Epithelial cell of esophagus (primary cell): Measurements from ENCODE around the gene PTPRT.

Experiments
- DNase-seq: peaks from one replicate; pipeline ENCODE4 v3.0.0; 2010; ENCODE audit warnings: low read depth
- H3K4me3 ChIP-seq: 2 replicates; pipeline ENCODE4 v1.5.1; 2011; ENCODE audit warnings: mild to moderate bottlenecking, low read length, control low read depth
- CTCF ChIP-seq: IDR thresholded peaks from 2 replicates; pipeline ENCODE4 v1.5.1; 2011; ENCODE audit warnings: low read depth, mild to moderate bottlenecking, low read length, control low read depth, inconsistent platforms; ENCODE audit not compliant: insufficient read depth; ENCODE audit errors: missing control alignments

Gene PTPRT

DNA sequence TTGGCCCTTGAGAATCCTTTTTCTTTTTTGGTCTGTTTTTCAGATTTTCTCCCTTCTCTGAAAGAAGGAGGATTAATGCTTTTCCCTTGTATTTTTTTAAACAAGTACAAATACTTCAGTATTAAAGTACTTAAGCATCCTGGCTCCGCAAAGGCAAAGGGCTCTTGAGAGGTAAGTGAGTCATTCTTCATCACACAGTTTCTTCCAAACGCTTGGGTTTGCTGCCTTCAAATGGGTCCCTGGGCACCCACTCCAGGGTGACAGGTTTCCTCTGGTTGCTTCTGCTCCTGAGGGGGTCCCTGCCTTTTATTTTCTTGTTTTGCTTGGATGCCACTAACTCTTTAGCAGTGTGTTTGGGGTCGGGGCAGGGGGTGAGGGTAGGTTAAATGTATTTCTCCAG, 437.1 kb downstream of the PTPRT start:
- no peak for DNase-seq
- no peak for TF ChIP-seq CTCF
- H3K4me3 ChIP-seq: no peak overlapping the region

DNA sequence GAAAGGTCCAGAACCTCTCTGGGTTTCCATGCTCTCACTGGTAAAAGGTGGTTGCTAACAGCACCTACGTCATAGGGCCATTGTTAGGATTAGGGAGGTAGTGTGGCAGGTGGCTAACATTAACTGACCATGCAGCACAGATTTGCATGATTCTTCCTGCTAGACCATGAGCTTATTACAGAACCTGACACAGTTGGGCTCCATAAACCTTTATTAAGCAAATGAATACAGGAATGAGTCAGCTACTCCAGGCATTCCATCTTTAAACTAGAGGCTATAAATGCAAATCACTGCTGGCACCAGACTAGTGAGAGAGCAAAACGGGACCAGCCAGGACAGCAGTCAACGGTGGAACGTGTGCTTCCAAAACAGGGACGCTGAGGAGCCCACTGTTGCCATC, 440.1 kb downstream of the PTPRT start:
- DNase-seq: no peak
- no peak overlapping the region for H3K4me3 ChIP-seq
- no peak for TF ChIP-seq CTCF

DNA sequence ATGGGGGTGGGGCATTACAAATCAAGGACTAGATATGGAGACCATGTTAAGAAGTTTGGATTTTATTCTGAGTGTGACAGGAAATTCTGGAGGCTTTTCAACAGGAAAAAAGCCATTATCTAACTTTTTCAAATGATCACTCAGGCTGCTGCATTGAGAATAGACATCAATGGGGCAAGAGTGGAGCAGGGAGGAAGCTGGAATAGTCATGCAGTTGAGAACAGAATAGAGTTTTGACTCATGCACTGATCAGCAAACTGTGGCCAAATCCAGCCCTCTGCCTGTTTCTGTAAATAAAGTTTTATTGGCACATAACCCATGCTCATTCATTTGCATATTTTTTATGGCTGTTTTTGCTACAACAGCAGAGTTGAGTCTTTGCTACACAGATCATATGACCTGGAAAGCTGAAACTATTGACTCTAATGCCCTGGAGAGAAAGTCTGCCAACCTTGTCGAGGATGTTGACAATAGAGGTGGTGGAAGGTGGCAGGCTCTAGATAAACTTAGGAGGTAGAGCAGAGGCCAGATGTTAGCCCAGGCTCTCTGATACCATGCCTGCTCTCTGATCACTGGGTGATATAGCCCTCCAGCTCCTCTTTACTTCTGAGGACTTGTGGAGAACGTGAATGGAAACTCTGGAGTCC, 441.8 kb downstream of the PTPRT start:
- TF ChIP-seq CTCF: no peak
- H3K4me3 ChIP-seq: no peak overlapping the region
- DNase-seq: no peak

DNA sequence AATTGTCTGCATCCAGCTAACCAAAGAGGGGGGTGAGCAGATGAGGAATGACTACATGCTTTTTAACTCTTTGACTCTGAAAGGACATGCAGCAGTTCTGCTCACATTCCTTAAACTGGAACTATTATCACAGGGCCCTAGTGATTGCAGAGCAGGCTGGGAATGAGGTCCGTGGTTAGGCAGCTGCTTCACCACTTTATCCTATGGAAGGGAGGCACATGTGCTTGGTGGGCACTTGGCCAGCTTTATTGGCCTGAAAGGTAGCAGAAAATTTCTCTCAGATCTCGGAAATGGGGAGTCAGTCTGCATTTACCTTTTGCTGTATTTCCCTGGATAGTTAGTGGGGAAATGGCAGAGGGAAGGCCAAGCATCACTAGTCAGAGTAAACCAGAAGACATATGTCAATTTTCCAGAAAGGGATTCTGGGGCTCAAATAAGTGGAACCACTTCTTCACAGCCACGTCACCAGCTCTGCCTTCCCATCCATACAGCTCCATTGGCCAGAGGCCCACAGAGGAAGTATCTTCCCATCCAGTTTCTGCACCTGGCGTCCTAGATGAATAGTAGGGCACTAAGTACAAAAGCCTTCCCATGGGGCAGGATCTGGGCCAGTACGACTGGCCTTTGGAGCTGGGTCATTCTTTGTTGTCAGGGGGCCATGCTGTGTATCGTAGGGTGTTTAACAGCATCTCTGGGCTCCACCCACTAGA, 444.8 kb downstream of the PTPRT start:
- no peak for DNase-seq
- H3K4me3 ChIP-seq: no peak overlapping the region
- no peak for TF ChIP-seq CTCF

- TF ChIP-seq CTCF: no peak
- DNase-seq: no peak
- H3K4me3 ChIP-seq: no peak overlapping the region
Measured at GRCh38 chr20:42742926-42743325, 446.8 kb downstream of the PTPRT start.

DNA sequence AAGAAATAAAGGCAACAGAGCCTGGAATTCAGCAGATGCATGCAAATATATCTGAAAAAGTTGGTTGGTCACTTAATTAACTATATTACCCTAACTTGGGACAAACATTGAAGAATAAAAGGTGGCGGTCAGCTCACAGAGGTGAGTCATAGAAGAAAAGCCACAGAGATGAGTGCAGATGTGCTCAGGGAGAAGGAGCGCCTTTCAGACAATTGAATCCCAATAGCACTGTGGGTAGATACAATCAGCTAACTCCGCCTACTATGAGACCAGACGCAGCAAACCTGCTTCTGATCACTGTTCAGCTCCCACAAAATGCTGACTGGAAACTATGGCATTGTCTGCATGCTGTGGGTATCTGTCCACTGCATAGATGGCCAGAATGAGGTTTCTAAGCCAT, 447.8 kb downstream of the PTPRT start:
- no peak for TF ChIP-seq CTCF
- no peak for DNase-seq
- no peak overlapping the region for H3K4me3 ChIP-seq
